Measurements from ENCODE around the gene ADAMTS2. TPM values are rescaled to one million over a fixed set of nuclear protein-coding genes. Genes with fewer than 3 reads are reported as not detected.

ADAMTS2 gene
- total RNA-seq, 1 donor from 2014 or later = 23.5 TPM

GRCh38 chr5:179128041-179128365, 217.3 kb downstream of the ADAMTS2 start:
- peaks cover 4% of the 10 kb centered on the region for H3K9me3 Mint-ChIP-seq (ENCODE audit: unreplicated experiment)

GRCh38 chr5:179127136-179128040, 217.9 kb downstream of the ADAMTS2 start:
- no peak overlapping the region for H3K27ac Mint-ChIP-seq (ENCODE audit: unreplicated experiment)
- DNase-seq = no peak

More at GRCh38 chr5:179128041-179128365, 217.3 kb downstream of the ADAMTS2 start:
- peaks cover 7% of the 10 kb centered on the region for H3K27me3 Mint-ChIP-seq (ENCODE audit: unreplicated experiment)
- no peak for TF ChIP-seq CTCF (IDR thresholded peaks at IDR 0.05; ENCODE audit: partially characterized antibody, unreplicated experiment)
- no peak overlapping the region for H3K4me3 Mint-ChIP-seq (ENCODE audit: unreplicated experiment)
- no peak overlapping the region for H3K27ac Mint-ChIP-seq (ENCODE audit: unreplicated experiment)
- H3K36me3 Mint-ChIP-seq (ENCODE audit: unreplicated experiment) = peaks cover 4% of the 10 kb centered on the region
- peaks cover 2% of the 10 kb centered on the region for H3K4me1 Mint-ChIP-seq (ENCODE audit: low read depth, unreplicated experiment)
- DNase-seq = no peak

GRCh38 chr5:179126506-179126991, 218.7 kb downstream of the ADAMTS2 start:
- H3K4me1 Mint-ChIP-seq (ENCODE audit: low read depth, unreplicated experiment) = no peaks in the 10 kb centered on the region
- no peak for DNase-seq
- no peak for TF ChIP-seq CTCF (IDR thresholded peaks at IDR 0.05; ENCODE audit: partially characterized antibody, unreplicated experiment)
- no peak overlapping the region for H3K4me3 Mint-ChIP-seq (ENCODE audit: unreplicated experiment)
- H3K27me3 Mint-ChIP-seq (ENCODE audit: unreplicated experiment) = peaks cover 4% of the 10 kb centered on the region
- H3K9me3 Mint-ChIP-seq (ENCODE audit: unreplicated experiment) = peaks cover 4% of the 10 kb centered on the region
- no peak overlapping the region for H3K27ac Mint-ChIP-seq (ENCODE audit: unreplicated experiment)
- no peaks in the 10 kb centered on the region for H3K36me3 Mint-ChIP-seq (ENCODE audit: unreplicated experiment)

More at GRCh38 chr5:179127136-179128040, 217.9 kb downstream of the ADAMTS2 start:
- H3K4me1 Mint-ChIP-seq (ENCODE audit: low read depth, unreplicated experiment) = no peaks in the 10 kb centered on the region
- H3K9me3 Mint-ChIP-seq (ENCODE audit: unreplicated experiment) = peaks cover 4% of the 10 kb centered on the region
- no peaks in the 10 kb centered on the region for H3K36me3 Mint-ChIP-seq (ENCODE audit: unreplicated experiment)
- TF ChIP-seq CTCF (IDR thresholded peaks at IDR 0.05; ENCODE audit: partially characterized antibody, unreplicated experiment) = no peak
- H3K27me3 Mint-ChIP-seq (ENCODE audit: unreplicated experiment) = peaks cover 4% of the 10 kb centered on the region
- H3K4me3 Mint-ChIP-seq (ENCODE audit: unreplicated experiment) = no peak overlapping the region

GRCh38 chr5:179125789-179126505, 219.3 kb downstream of the ADAMTS2 start:
- no peaks in the 10 kb centered on the region for H3K4me1 Mint-ChIP-seq (ENCODE audit: low read depth, unreplicated experiment)
- no peak overlapping the region for H3K4me3 Mint-ChIP-seq (ENCODE audit: unreplicated experiment)
- peaks cover 4% of the 10 kb centered on the region for H3K27me3 Mint-ChIP-seq (ENCODE audit: unreplicated experiment)
- H3K27ac Mint-ChIP-seq (ENCODE audit: unreplicated experiment) = no peak overlapping the region
- no peak for TF ChIP-seq CTCF (IDR thresholded peaks at IDR 0.05; ENCODE audit: partially characterized antibody, unreplicated experiment)
- no peak for DNase-seq
- H3K36me3 Mint-ChIP-seq (ENCODE audit: unreplicated experiment) = no peaks in the 10 kb centered on the region
- peaks cover 4% of the 10 kb centered on the region for H3K9me3 Mint-ChIP-seq (ENCODE audit: unreplicated experiment)

Measured in glutamatergic neuron (in vitro differentiated cells).